Suprapubic skin (tissue), 4 donors: ENCODE data around the gene CFAP74.

Source experiments
- POLR2A ChIP-seq, 2 donors: fragments of 450-650 bp; IDR thresholded peaks; one replicate each; pipeline ENCODE4 v1.6.1; 2017; ENCODE audit warnings: antibody characterized with exemption in 2 of 2, mild to moderate bottlenecking in 2 of 2, moderate library complexity in 2 of 2
- POLR2AphosphoS5 ChIP-seq, 3 donors: sonication (generic); formaldehyde crosslinking; IDR thresholded peaks; one replicate each; pipeline ENCODE4 v1.6.1; 2017; ENCODE audit warnings: antibody characterized with exemption in 3 of 3
- TF ChIP-seq, protein P1 (sequence below), 2 donors: fragments of 200-600 bp in 1 of 2; fragments of 450-650 bp in 1 of 2; sonication (generic) in 1 of 2; IDR thresholded peaks; one replicate each; pipeline ENCODE4 v1.5.1; 2016 to 2019; ENCODE audit warnings: antibody characterized with exemption in 2 of 2, mild to moderate bottlenecking in 1 of 2, moderate library complexity in 1 of 2

DNA sequence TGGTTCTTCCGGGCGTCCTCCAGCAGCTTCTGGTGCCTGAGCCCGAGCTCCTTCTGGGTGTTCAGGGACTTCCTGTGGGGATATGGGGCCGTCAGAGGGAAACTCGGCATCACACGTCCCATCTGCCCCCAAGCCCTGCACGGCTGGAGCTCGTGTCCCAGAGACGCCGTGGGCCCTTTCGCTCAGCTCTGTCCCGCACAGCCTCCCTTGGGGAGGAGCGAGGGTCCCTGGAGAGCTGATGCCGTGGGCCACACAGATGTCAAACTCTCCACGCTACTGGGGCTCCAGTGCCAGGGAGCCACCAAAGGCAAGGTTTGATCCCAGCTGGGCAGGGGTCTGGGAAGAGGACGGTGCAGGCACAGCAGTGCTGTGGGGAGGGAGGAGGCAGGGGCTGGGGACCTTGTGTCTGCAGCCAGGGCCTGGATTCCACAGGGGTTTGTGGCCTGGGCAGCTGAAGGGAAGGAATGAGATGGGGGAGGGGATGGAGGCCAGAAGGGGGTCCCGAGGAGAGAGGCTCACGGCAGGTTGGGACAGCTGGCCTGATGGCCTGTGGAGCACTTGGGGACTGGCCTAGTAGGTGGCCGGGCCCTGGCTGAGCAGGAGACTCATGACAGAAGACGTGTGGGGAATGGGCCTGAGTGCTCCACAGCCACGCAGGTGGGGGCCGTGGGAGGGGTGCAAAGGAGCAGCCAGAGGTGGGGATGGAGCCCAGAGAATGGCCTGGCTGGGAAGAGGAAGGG lies 30.4 kb downstream of the CFAP74 start:
- TF ChIP-seq, protein P1, sequence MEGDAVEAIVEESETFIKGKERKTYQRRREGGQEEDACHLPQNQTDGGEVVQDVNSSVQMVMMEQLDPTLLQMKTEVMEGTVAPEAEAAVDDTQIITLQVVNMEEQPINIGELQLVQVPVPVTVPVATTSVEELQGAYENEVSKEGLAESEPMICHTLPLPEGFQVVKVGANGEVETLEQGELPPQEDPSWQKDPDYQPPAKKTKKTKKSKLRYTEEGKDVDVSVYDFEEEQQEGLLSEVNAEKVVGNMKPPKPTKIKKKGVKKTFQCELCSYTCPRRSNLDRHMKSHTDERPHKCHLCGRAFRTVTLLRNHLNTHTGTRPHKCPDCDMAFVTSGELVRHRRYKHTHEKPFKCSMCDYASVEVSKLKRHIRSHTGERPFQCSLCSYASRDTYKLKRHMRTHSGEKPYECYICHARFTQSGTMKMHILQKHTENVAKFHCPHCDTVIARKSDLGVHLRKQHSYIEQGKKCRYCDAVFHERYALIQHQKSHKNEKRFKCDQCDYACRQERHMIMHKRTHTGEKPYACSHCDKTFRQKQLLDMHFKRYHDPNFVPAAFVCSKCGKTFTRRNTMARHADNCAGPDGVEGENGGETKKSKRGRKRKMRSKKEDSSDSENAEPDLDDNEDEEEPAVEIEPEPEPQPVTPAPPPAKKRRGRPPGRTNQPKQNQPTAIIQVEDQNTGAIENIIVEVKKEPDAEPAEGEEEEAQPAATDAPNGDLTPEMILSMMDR (IDR thresholded peaks at IDR 0.05) = no peak
- TF ChIP-seq POLR2A (IDR thresholded peaks at IDR 0.05) (no peak), POLR2AphosphoS5 (IDR thresholded peaks at IDR 0.05) (no peak)
